Renal cortex interstitium (tissue), 15 donors: ENCODE measurements around the gene GOLGA8J. TPM values are rescaled to one million over a fixed set of nuclear protein-coding genes. Genes with fewer than 3 reads are reported as not detected.
"Not testable (repeated sequence)": the region's sequence is repeated elsewhere in the genome, so short reads cannot be mapped to it uniquely, and the experiment has no call there.

Source experiments
- DNase-seq, 11 donors: peaks; one replicate each; pipeline ENCODE4 v3.0.0-alpha.2; 2013; ENCODE audit warnings: low read depth in 9 of 11, low spot score in 4 of 11; ENCODE audit errors: extremely low read depth in 1 of 11
- long read RNA-seq, 16 experiments: transcript quantifications; one replicate each; lab custom pipeline, GENCODE V29; 2026
- polyA plus RNA-seq, 3 donors: library from polyadenylated mRNA; unstranded; fragments of 120-200 nt; gene quantifications; one replicate each; pipeline ENCODE4 v1.2.1, GENCODE V29; 2013; ENCODE audit not compliant: insufficient read length in 3 of 3

The GOLGA8J gene
- polyA plus RNA-seq, result 1 to 10 TPM in 2 of 3 donors, under 1 TPM in 1; 0.32 to 1.7 (median 1.3) TPM
- long read RNA-seq, donor 1, result 0 reads
- long read RNA-seq, donor 2, result 0 reads
- long read RNA-seq, donor 3, result 0 reads
- long read RNA-seq, donor 4, result 0 reads
- long read RNA-seq, donor 5, result 0 reads
- long read RNA-seq, donor 6, result 0 reads
- long read RNA-seq, donor 7, result 0 reads
- long read RNA-seq, donor 8, result 0 reads
- long read RNA-seq, donor 9, result 0 reads
- long read RNA-seq, donor 10, result 0 reads
- long read RNA-seq, donor 11, result 0 reads
- long read RNA-seq, donor 12, result 0 reads
- long read RNA-seq, donor 13, result 0 reads
- long read RNA-seq, donor 14, result 0 reads
- long read RNA-seq, donor 15, result 0 reads
- long read RNA-seq, donor 16, result 0 reads

GRCh38 chr15:30082655-30083054, at the start of gene GOLGA8J:
GOLGA8J (plus strand) TSS chr15:30082955; CDS start chr15:30083053, 98 bp downstream.
- DNase-seq, result not testable (repeated sequence)

GRCh38 chr15:30033211-30033610, 49.5 kb upstream of the GOLGA8J start:
- no peak for DNase-seq

GRCh38 chr15:30033763-30034162, 49.0 kb upstream of the GOLGA8J start:
- DNase-seq, result no peak

GRCh38 chr15:30036036-30036703, 46.6 kb upstream of the GOLGA8J start:
- no peak for DNase-seq

- DNase-seq, result no peak
Measured at GRCh38 chr15:30038667-30039523, 43.9 kb upstream of the GOLGA8J start.

DNA sequence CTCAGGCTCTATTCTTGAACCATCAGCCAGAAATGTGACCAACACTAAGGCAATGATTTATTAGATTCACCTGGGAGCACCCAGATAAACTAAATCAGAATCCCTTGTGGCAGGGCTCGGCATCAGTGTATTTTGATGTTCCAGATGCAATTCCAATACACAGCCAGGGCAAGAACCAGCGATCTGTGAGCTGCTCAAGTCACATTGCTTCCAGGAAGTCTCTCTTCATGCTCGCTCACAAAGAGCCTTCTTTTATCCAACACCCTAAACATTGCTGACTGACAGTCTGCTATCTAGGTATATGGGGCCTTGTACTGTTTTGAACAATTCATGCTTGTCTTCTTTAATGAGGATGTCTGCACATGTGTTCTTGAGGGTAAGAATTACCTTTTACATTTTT, 40.9 kb upstream of the GOLGA8J start:
- no peak for DNase-seq

DNA sequence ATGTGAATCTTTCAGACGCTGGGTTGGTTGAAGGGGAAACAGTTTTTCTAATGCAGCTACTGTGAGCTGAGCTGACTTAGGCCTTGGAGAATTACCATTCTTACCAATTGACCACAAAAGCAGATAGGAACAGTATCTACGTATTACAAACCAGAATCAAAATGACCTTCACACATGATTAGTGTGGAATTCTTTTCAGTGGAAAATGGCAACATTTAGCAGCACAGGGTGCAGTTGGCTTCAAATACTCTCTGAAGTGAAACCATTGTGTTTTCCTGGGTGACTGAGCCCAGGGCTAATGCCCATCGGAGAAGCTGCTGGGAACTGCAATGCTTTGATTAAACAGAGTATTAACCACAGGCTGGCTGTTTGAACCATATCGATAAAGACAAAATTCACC, 40.2 kb upstream of the GOLGA8J start:
- no peak for DNase-seq

DNA sequence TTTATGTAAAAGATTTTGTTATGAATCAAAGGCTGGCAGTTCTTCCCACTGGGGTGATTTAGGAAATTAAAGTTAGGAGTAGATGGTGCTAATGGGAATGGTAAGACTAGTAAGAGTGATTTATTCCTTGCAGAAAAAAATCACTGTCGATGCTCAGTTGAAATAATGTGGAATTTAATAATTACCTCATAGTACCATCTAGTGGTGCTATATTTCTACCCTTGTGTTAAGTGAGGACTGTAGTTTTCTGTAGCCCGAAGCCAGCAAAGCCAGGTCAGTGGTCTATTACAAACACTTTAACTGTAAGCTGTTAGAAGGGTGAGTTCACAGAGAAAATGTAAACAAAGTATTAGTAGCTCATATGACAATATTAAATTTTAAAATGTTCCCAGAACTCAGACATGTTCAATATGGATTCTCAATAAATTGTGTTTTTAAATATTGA, 39.5 kb upstream of the GOLGA8J start:
- no peak for DNase-seq

GRCh38 chr15:30044377-30044776, 38.4 kb upstream of the GOLGA8J start:
- DNase-seq, result no peak

DNA sequence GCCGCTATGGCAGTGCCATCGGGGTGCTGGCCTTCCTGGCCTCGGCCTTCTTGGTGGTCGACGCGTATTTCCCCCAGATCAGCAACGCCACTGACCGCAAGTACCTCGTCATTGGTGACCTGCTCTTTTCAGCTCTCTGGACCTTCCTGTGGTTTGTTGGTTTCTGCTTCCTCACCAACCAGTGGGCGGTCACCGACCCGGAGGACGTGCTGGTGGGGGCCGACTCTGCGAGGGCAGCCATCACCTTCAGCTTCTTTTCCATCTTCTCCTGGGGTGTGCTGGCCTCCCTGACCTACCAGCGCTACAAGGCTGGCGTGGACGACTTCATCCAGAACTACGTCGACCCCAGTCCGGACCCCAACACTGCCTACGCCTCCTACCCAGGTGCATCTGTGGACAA, 37.9 kb upstream of the GOLGA8J start:
- not testable (repeated sequence) for DNase-seq

GRCh38 chr15:30045248-30046041, 37.3 kb upstream of the GOLGA8J start:
- not testable (repeated sequence) for DNase-seq

DNA sequence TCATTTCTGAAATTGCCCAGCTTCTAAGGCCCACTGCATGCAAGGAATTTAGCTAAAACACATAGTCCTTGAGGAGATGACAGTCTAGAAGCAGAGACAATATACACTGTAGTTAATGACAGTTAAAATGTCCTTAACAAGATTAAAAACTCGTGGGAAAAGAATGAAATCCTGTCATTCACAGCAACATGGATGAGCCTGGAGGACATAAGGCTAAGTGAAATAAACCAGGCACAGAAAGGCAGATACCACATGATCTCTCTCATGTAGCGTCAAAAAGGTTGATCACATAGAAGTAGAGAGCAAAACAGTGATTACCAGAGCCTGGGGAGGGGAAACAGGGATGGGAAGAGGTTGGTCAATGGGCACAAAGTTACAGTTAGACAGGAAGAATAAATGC, 36.3 kb upstream of the GOLGA8J start:
- no peak for DNase-seq

DNA sequence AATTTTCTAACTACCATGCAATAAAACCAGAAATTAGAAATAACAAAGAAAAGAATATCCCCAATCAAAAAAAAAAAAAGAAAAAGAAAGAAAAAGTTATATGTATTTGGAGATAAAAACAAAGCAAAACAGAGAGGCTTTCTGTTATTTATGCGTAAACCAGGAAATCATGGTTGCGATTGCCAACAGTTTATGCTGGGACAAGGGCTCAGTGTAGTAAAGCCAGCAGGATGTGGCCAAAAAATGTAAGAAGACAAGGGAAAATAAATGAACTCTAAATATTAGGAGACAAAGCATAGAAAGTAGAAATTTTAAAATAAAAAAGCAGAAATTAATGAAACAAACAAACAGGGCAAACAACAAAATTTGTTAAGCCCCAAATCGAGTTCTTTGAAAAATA, 27.2 kb upstream of the GOLGA8J start:
- DNase-seq, result no peak

- no peak for DNase-seq
Measured at GRCh38 chr15:30056166-30056565, 26.6 kb upstream of the GOLGA8J start.

GRCh38 chr15:30059771-30060170, 23.0 kb upstream of the GOLGA8J start:
- no peak for DNase-seq

DNA sequence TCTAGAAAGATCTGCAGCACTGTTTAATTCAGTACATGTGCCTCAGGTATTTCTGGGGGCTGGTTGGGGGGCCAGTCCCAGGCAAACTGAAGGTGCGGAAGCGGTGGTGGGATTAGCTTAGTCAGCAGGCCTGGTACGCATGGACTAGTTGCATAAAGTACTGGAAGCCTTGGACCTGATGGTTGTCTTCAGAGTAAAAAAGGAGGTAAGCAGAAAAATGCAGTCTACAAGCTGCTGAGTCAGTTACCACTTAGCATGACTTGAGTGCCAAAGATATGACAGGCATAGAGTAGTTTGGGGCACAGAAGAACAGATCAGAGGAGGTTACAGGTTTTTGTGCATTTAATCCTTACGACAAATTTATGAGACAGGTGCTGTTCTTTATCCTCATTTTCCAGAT, 19.9 kb upstream of the GOLGA8J start:
- no peak for DNase-seq

DNA sequence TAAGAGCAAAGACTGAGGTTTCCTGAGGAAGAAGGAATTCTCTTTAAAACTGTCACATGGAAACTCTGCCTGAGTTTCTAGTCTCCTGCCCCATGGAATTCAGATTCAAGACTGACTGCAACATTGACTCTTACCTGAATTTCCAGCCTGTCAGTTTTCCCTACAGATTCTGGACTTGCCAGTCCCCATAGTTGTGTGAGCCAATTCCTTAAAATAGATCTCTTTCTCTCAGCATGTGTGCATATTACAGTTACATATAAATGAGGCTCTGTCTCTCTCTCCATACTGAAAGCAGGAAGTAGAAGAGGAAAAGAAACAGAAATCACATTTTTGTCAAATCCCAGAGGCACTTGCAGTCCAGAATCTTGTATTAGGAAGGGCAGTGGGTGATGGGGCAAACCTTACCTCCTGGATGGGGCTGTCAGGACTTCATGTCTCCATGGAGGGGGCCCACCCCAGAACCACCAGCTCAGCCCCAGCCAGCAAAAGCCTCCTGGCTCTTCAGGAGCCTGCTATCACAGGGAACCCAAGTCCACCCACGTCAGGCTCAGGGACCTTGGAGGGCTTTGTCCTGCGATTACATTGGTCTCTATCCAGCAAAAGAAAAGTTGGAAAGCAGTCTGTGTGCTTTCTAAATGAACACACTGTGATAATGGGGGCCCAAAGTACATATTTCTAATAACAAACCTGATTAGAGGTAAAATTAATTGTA, 18.8 kb upstream of the GOLGA8J start:
- DNase-seq, result no peak
